Brain microvascular endothelial cell (primary cell): ENCODE results near the gene NMNAT2.

Experiments used
- DNase-seq: peaks from one replicate; pipeline ENCODE4 v3.0.0-alpha.2; 2020
- H3K27ac ChIP-seq: fragments of 250-450 bp; sonication (Bioruptor Pico); 2 replicates; pipeline ENCODE4 v1.5.1; 2020; ENCODE audit warnings: mild to moderate bottlenecking, moderate library complexity
- H3K27me3 ChIP-seq: fragments of 250-450 bp; sonication (Bioruptor Pico); replicated peaks from 2 replicates; pipeline ENCODE4 v1.5.1; 2020; ENCODE audit warnings: mild to moderate bottlenecking
- H3K36me3 ChIP-seq: fragments of 250-450 bp; sonication (Bioruptor Pico); replicated peaks from 2 replicates; pipeline ENCODE4 v1.5.1; 2020; ENCODE audit warnings: mild to moderate bottlenecking
- H3K4me3 ChIP-seq: 2 replicates; pipeline ENCODE4 v1.5.1; 2011; ENCODE audit warnings: low read depth, mild to moderate bottlenecking, control low read depth, low read length, moderate library complexity
- in situ Hi-C: cut with HindIII; loops from 2 replicates; pipeline ENCODE4 v1.10.0; 2017; ENCODE audit warnings: low sequenced_read_pairs, low pct_ligation_motif_present
- TF ChIP-seq, protein P1 (sequence below): IDR thresholded peaks from 2 replicates; pipeline ENCODE4 v1.5.1; 2011; ENCODE audit warnings: low read depth, mild to moderate bottlenecking, moderate library complexity, low read length, control low read depth, inconsistent platforms; ENCODE audit errors: missing control alignments

NMNAT2 gene

GRCh38 chr1:183206538-183207122 is 211.6 kb downstream of the NMNAT2 start:
- Histone ChIP-seq H3K27me3 (no peaks in the 10 kb centered on the region), H3K4me3 (no peak overlapping the region)

GRCh38 chr1:183205196-183205781 is 212.9 kb downstream of the NMNAT2 start:
- Histone ChIP-seq H3K27ac (no peak overlapping the region), H3K4me3 (no peak overlapping the region), H3K27me3 (no peaks in the 10 kb centered on the region), H3K36me3 (no peaks in the 10 kb centered on the region)
- TF ChIP-seq, protein P1, sequence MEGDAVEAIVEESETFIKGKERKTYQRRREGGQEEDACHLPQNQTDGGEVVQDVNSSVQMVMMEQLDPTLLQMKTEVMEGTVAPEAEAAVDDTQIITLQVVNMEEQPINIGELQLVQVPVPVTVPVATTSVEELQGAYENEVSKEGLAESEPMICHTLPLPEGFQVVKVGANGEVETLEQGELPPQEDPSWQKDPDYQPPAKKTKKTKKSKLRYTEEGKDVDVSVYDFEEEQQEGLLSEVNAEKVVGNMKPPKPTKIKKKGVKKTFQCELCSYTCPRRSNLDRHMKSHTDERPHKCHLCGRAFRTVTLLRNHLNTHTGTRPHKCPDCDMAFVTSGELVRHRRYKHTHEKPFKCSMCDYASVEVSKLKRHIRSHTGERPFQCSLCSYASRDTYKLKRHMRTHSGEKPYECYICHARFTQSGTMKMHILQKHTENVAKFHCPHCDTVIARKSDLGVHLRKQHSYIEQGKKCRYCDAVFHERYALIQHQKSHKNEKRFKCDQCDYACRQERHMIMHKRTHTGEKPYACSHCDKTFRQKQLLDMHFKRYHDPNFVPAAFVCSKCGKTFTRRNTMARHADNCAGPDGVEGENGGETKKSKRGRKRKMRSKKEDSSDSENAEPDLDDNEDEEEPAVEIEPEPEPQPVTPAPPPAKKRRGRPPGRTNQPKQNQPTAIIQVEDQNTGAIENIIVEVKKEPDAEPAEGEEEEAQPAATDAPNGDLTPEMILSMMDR = no peak
- DNase-seq = peak; percentile 71
- in situ Hi-C loops = no loop called here

More at GRCh38 chr1:183206538-183207122, 211.6 kb downstream of the NMNAT2 start:
- in situ Hi-C loops = no loop called here
- Histone ChIP-seq H3K36me3 (no peaks in the 10 kb centered on the region), H3K27ac (no peak overlapping the region)
- DNase-seq = no peak
- TF ChIP-seq, protein P1 = no peak

GRCh38 chr1:183203094-183203493 is 215.1 kb downstream of the NMNAT2 start:
- DNase-seq = no peak
- Histone ChIP-seq H3K4me3 (no peak overlapping the region), H3K27me3 (no peaks in the 10 kb centered on the region), H3K27ac (no peak overlapping the region), H3K36me3 (no peaks in the 10 kb centered on the region)
- in situ Hi-C loops = no loop called here
- TF ChIP-seq, protein P1 = no peak

- Histone ChIP-seq H3K36me3 (no peaks in the 10 kb centered on the region), H3K27ac (no peak overlapping the region)
- TF ChIP-seq, protein P1 = no peak
These were observed 217.7 kb downstream of the NMNAT2 start for GRCh38 chr1:183200451-183200850.

GRCh38 chr1:183199304-183199703 is 218.9 kb downstream of the NMNAT2 start:
- in situ Hi-C loops = no loop called here
- Histone ChIP-seq H3K36me3 (no peaks in the 10 kb centered on the region), H3K27me3 (no peaks in the 10 kb centered on the region), H3K4me3 (no peak overlapping the region), H3K27ac (no peak overlapping the region)
- TF ChIP-seq, protein P1 = no peak
- no peak for DNase-seq

More at GRCh38 chr1:183200451-183200850, 217.7 kb downstream of the NMNAT2 start:
- Histone ChIP-seq H3K4me3 (no peak overlapping the region), H3K27me3 (no peaks in the 10 kb centered on the region)
- no peak for DNase-seq
- in situ Hi-C loops = no loop called here
